K562 (cell line): Measurements from ENCODE around the gene C1RL. TPM values are rescaled to one million over a fixed set of nuclear protein-coding genes. Genes with fewer than 3 reads are reported as not detected.

ENCODE experiments used
- ATAC-seq: fragments of 200-7000 bp; cut with Tn5 transposase; 3 replicates; pipeline ENCODE4 v1.9.1; 2020; ENCODE audit warnings: moderate library complexity
- BruUV-seq: library from RNA; stranded (reverse); fragments of 400-500 nt; replicated peaks from 2 replicates; lab custom pipeline; 2021; lab: Mats Ljungman, UMichigan
- CTCF ChIA-PET: fragments of 300-600 bp; formaldehyde crosslinking; extraction: SDS; loops from one replicate; lab custom pipeline; 2021; ENCODE audit warnings: low intra/inter-chr PET ratio; lab: Yijun Ruan, JAX
- POLR2A ChIA-PET: fragments of 300-600, 350-650 bp; sonication (Branson Sonifier 250); formaldehyde crosslinking; extraction: SDS; loops from one replicate; lab custom pipeline; 2021; ENCODE audit warnings: antibody characterized with exemption, inconsistent platforms; lab: Yijun Ruan, JAX
- DNase-seq, 4 experiments: peaks; one replicate each; pipeline versions ENCODE4 v3.0.0 to v3.0.0-alpha.2; 2011 to 2018; ENCODE audit warnings: low spot score in 3 of 4, mixed read lengths in 3 of 4; ENCODE audit errors: extremely low read depth in 1 of 4
- FAIRE-seq: peaks from 2 replicates; lab custom pipeline; 2011; peaks lifted over from hg19 to GRCh38; lab: Jason Lieb, UNC
- H2AFZ ChIP-seq: 2 replicates; pipeline ENCODE4 v1.6.0; 2011; ENCODE audit warnings: low read depth, low read length, control low read depth, inconsistent platforms
- H3K27ac ChIP-seq: fragments of 200-600 bp; 3 replicates; pipeline ENCODE4 v1.8.0; 2011; ENCODE audit warnings: low read depth, mild to moderate bottlenecking, control low read depth, inconsistent platforms, low read length, moderate library complexity, mixed read lengths; ENCODE audit errors: extremely low read depth
- H3K27me3 ChIP-seq, 2 experiments: fragments of 300-600 bp in 1 of 2; 2 replicates in 1 of 2; 3 replicates in 1 of 2; pipeline versions ENCODE4 v1.6.0 to v1.8.0; 2011; ENCODE audit warnings: inconsistent platforms in 2 of 2, low read length in 2 of 2, mild to moderate bottlenecking in 1 of 2, mixed read lengths in 1 of 2, moderate library complexity in 1 of 2; ENCODE audit not compliant: control insufficient read depth in 2 of 2, insufficient read depth in 2 of 2
- H3K36me3 ChIP-seq: fragments of 300-600 bp; 3 replicates; pipeline ENCODE4 v1.8.0; 2011; ENCODE audit warnings: mild to moderate bottlenecking, low read length, inconsistent platforms; ENCODE audit not compliant: control insufficient read depth, insufficient read depth
- H3K4me1 ChIP-seq, 2 experiments: fragments of 200-600 bp in 1 of 2; replicated peaks in 1 of 2; 2 replicates in 1 of 2; 3 replicates in 1 of 2; pipeline versions ENCODE4 v1.5.1 to v1.8.0; 2011; ENCODE audit warnings: inconsistent platforms in 2 of 2, low read length in 2 of 2, mild to moderate bottlenecking in 1 of 2, mixed read lengths in 1 of 2, moderate library complexity in 1 of 2; ENCODE audit not compliant: control insufficient read depth in 2 of 2, insufficient read depth in 2 of 2
- H3K4me2 ChIP-seq: 2 replicates; pipeline ENCODE4 v1.6.1; 2011; ENCODE audit warnings: low read length, control low read depth, inconsistent platforms, mixed read lengths; ENCODE audit not compliant: insufficient read depth
- H3K4me3 ChIP-seq: fragments of 200-600 bp; sonication (generic), shearing (Covaris generic); 2 replicates; pipeline ENCODE4 v1.5.1; 2016; ENCODE audit warnings: control low read depth, inconsistent platforms
- H3K79me2 ChIP-seq: fragments of 200-600 bp; 3 replicates; pipeline ENCODE4 v1.8.0; 2011; ENCODE audit warnings: low read length, inconsistent platforms; ENCODE audit not compliant: control insufficient read depth, insufficient read depth
- H3K9ac ChIP-seq, 2 experiments: 2 replicates each; pipeline versions ENCODE4 v1.6.0 to v1.6.1; 2011; ENCODE audit warnings: low read depth in 2 of 2, low read length in 2 of 2, control low read depth in 1 of 2, inconsistent platforms in 1 of 2, mild to moderate bottlenecking in 1 of 2, mixed read lengths in 1 of 2; ENCODE audit not compliant: insufficient read depth in 1 of 2
- H3K9me1 ChIP-seq: one replicate; pipeline ENCODE4 v1.6.0; 2011; ENCODE audit warnings: inconsistent platforms, mild to moderate bottlenecking, low read length, moderate library complexity; ENCODE audit not compliant: control insufficient read depth, insufficient read depth
- H3K9me3 ChIP-seq: replicated peaks from 2 replicates; pipeline ENCODE4 v1.5.1; 2011; ENCODE audit warnings: low read depth, low read length, inconsistent platforms; ENCODE audit not compliant: control insufficient read depth, insufficient read depth
- H4K20me1 ChIP-seq: replicated peaks from 2 replicates; pipeline ENCODE4 v1.6.1; 2011; ENCODE audit warnings: low read length, inconsistent platforms, mixed read lengths; ENCODE audit not compliant: control insufficient read depth, insufficient read depth
- CEBPB ChIP-seq: fragments of 450-650 bp; IDR thresholded peaks from 2 replicates; pipeline ENCODE4 v1.6.1; 2016; ENCODE audit warnings: missing genetic modification characterization, missing compliant biosample characterization
- CEBPG ChIP-seq, 3 experiments: fragments of 200-800 bp in 1 of 3; sonication (Bioruptor generic) in 1 of 3; sonication (generic) in 1 of 3; formaldehyde crosslinking in 1 of 3; IDR thresholded peaks in 2 of 3; conservative IDR thresholded peaks in 1 of 3; 2 replicates each; pipeline versions ENCODE4 v1.6.1 to v1.8.0; 2016 to 2022; ENCODE audit warnings: missing compliant biosample characterization in 2 of 3, missing genetic modification characterization in 2 of 3, mild to moderate bottlenecking in 1 of 3, missing genetic modification reagents in 1 of 3
- ERF ChIP-seq: fragments of 450-650 bp; formaldehyde crosslinking; IDR thresholded peaks from 2 replicates; pipeline ENCODE4 v1.4.0; 2020; ENCODE audit warnings: mild to moderate bottlenecking, mixed read lengths
- PRMT5 ChIP-seq: sonication (generic); formaldehyde crosslinking; IDR thresholded peaks from 2 replicates; pipeline ENCODE4 v1.5.0; 2020; ENCODE audit warnings: missing genetic modification reagents
- RBFOX2 ChIP-seq: fragments of 200-400 bp; formaldehyde crosslinking; IDR thresholded peaks from 2 replicates; pipeline ENCODE4 v1.6.1; 2017; ENCODE audit warnings: low read depth, mild to moderate bottlenecking, low read length, moderate library complexity
- ZNF695 ChIP-seq: fragments of 450-650 bp; formaldehyde crosslinking; IDR thresholded peaks from 2 replicates; pipeline ENCODE4 v1.4.0; 2020; ENCODE audit warnings: mild to moderate bottlenecking, moderate library complexity
- WGBS: fragments of 100-300 bp; shearing (Covaris generic); methylation state at CpG from one replicate; pipeline ENCODE4 v1.1.6; 2016; ENCODE audit warnings: low coverage, mixed read lengths; ENCODE audit not compliant: insufficient coverage; ENCODE audit errors: missing lambda C conversion rate; 5-methylcytosine and 5-hydroxymethylcytosine counted together
- in situ Hi-C: fragments of 300-500 bp; cut with MboI; formaldehyde crosslinking; loops from 4 replicates; pipeline ENCODE4 v1.15.0; 2018; ENCODE audit warnings: inconsistent platforms, mixed read lengths
- intact Hi-C: fragments of 100-400 bp; cut with micrococcal nuclease; formaldehyde crosslinking; loops from 2 replicates; pipeline ENCODE4 v1.14.2; 2022
- polyA plus RNA-seq, 8 experiments: library from polyadenylated mRNA; depleted of rRNA in 4 of 8; stranded (reverse) in 5 of 8; unstranded in 3 of 8; fragments of >200 nt; fragmentation: Nextera tagmentation in 2 of 8; fragmentation: Illumina TruSeq in 1 of 8; extraction: Ambion mirVana in 2 of 8; extraction: Trizol in 1 of 8; gene quantifications; 2 replicates each; pipeline versions ENCODE4 v1.2.1 to v1.2.3, GENCODE V29; 2011 to 2014; ENCODE audit warnings: inconsistent platforms in 1 of 8, missing spikeins in 1 of 8
- total RNA-seq, 7 experiments: library from RNA; depleted of rRNA in 6 of 7; stranded (reverse); fragments of >200 nt in 6 of 7; fragmentation: Illumina TruSeq in 2 of 7; extraction: Trizol in 2 of 7; gene quantifications; 2 replicates each; pipeline versions ENCODE4 v1.2.1 to v1.2.3, GENCODE V29; 2011 to 2021; ENCODE audit warnings: low replicate concordance in 1 of 7
- TF ChIP-seq, protein P1 (sequence below): conservative IDR thresholded peaks from 2 replicates; pipeline ENCODE4 v1.6.1; 2011; ENCODE audit warnings: low read depth, mild to moderate bottlenecking, low read length; ENCODE audit not compliant: control insufficient read depth
- TF ChIP-seq, protein P2 (sequence below): sonication (generic); formaldehyde crosslinking; IDR thresholded peaks from 2 replicates; pipeline ENCODE4 v1.8.1; 2023; ENCODE audit warnings: mild to moderate bottlenecking, missing genetic modification reagents
- TF ChIP-seq, protein P3 (sequence below): fragments of 250-450 bp; sonication (Bioruptor Pico); IDR thresholded peaks from 2 replicates; pipeline ENCODE4 v1.8.0; 2021; ENCODE audit warnings: moderate library complexity, mild to moderate bottlenecking, inconsistent platforms

Gene C1RL
- total and polyA plus RNA-seq, 9 of the 15 experiments (the other 6 are each of a cell fraction or from before 2014, with no cell fraction given), result 1.4 to 10.7 (median 8.0) TPM

DNA sequence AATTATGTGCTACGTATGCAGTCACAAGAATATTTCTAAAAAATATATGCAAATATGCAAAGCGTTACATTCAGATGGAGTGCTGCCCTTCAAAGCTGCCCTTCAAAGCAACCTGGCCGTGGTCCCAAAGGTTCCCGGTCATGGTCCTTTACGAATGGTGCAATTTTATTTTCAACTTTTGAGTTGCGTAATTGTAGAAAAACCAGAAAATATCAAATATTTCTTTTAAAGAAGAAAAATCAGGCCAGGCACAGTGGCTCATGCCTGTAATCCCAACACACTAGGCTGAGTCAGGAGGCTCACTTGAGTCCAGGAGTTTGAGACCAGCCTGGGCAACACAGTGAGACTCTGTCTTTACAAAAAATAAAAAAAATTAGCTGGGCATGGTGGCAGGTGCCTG, 42.5 kb upstream of the C1RL start:
- in situ Hi-C loops (no loop called here), intact Hi-C loops (no loop called here)
- BruUV-seq, result no TSS peak
- Histone ChIP-seq H2AFZ (no peak overlapping the region), H3K36me3 (peaks cover 29% of the 10 kb centered on the region; the same call in 2 of the 3 replicates), H3K4me2 (no peak overlapping the region), H3K9me3 (no peaks in the 10 kb centered on the region), H3K9ac (no peak overlapping the region), H4K20me1 (no peaks in the 10 kb centered on the region), H3K79me2 (no peaks in the 10 kb centered on the region), H3K4me1 (peaks cover 0 to 4% of the 10 kb centered on the region in 2 experiments; a peak in 2 of 5 replicates), H3K27me3 (no peaks in the 10 kb centered on the region), H3K4me3 (no peak overlapping the region), H3K9me1 (no peaks in the 10 kb centered on the region), H3K27ac (no peak overlapping the region)
- no peak for FAIRE-seq
- DNase-seq, result no peak
- TF ChIP-seq, protein P1, sequence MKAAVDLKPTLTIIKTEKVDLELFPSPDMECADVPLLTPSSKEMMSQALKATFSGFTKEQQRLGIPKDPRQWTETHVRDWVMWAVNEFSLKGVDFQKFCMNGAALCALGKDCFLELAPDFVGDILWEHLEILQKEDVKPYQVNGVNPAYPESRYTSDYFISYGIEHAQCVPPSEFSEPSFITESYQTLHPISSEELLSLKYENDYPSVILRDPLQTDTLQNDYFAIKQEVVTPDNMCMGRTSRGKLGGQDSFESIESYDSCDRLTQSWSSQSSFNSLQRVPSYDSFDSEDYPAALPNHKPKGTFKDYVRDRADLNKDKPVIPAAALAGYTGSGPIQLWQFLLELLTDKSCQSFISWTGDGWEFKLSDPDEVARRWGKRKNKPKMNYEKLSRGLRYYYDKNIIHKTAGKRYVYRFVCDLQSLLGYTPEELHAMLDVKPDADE, result no peak
- no peak for TF ChIP-seq PRMT5
- TF ChIP-seq RBFOX2, result no peak
- TF ChIP-seq, protein P2, sequence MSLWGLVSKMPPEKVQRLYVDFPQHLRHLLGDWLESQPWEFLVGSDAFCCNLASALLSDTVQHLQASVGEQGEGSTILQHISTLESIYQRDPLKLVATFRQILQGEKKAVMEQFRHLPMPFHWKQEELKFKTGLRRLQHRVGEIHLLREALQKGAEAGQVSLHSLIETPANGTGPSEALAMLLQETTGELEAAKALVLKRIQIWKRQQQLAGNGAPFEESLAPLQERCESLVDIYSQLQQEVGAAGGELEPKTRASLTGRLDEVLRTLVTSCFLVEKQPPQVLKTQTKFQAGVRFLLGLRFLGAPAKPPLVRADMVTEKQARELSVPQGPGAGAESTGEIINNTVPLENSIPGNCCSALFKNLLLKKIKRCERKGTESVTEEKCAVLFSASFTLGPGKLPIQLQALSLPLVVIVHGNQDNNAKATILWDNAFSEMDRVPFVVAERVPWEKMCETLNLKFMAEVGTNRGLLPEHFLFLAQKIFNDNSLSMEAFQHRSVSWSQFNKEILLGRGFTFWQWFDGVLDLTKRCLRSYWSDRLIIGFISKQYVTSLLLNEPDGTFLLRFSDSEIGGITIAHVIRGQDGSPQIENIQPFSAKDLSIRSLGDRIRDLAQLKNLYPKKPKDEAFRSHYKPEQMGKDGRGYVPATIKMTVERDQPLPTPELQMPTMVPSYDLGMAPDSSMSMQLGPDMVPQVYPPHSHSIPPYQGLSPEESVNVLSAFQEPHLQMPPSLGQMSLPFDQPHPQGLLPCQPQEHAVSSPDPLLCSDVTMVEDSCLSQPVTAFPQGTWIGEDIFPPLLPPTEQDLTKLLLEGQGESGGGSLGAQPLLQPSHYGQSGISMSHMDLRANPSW (CRISPR knock-in tag), result no peak
- TF ChIP-seq ZNF695 (CRISPR knock-in tag), result no peak
- TF ChIP-seq, protein P3, sequence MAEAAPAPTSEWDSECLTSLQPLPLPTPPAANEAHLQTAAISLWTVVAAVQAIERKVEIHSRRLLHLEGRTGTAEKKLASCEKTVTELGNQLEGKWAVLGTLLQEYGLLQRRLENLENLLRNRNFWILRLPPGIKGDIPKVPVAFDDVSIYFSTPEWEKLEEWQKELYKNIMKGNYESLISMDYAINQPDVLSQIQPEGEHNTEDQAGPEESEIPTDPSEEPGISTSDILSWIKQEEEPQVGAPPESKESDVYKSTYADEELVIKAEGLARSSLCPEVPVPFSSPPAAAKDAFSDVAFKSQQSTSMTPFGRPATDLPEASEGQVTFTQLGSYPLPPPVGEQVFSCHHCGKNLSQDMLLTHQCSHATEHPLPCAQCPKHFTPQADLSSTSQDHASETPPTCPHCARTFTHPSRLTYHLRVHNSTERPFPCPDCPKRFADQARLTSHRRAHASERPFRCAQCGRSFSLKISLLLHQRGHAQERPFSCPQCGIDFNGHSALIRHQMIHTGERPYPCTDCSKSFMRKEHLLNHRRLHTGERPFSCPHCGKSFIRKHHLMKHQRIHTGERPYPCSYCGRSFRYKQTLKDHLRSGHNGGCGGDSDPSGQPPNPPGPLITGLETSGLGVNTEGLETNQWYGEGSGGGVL (CRISPR knock-in tag), result no peak
- TF ChIP-seq CEBPB (tag), result 0 out of 2 replicates have a peak, but pooled peaks have one; percentile 17
- TF ChIP-seq ERF (CRISPR knock-in tag), result no peak
- TF ChIP-seq CEBPG (CRISPR knock-in tag; IDR thresholded peaks at IDR 0.05), result no peak
- TF ChIP-seq CEBPG (tag; conservative IDR thresholded peaks at IDR 0.05 in 1 of 2, IDR thresholded peaks at IDR 0.05 in 1 of 2), result 0 out of 4 replicates have a peak, but pooled peaks of 1 of the 2 experiments have one; percentile 15
- CTCF ChIA-PET, result no interaction called here
- 82% methylated on average over 6 of the region's 6 CpGs for WGBS
- POLR2A ChIA-PET, result no interaction called here
- ATAC-seq, result no peak
